ENCODE data around the gene SDHAF3. TPM values are rescaled to one million over a fixed set of nuclear protein-coding genes. Genes with fewer than 3 reads are reported as not detected.
"Not testable (repeated sequence)": the region's sequence is repeated elsewhere in the genome, so short reads cannot be mapped to it uniquely, and the experiment has no call there.

SDHAF3 gene
- total RNA-seq, 2 donors from 2014 or later = 4.4 to 15.8 TPM

- no peak for DNase-seq (ENCODE audit: low spot score)
- no peak for TF ChIP-seq CTCF (IDR thresholded peaks at IDR 0.05)
- Histone ChIP-seq H3K36me3 (no peaks in the 10 kb centered on the region), H3K27me3 (no peaks in the 10 kb centered on the region), H3K27ac (peak overlapping the region in 1 of 2 donors; percentile 77), H3K4me3 (peak overlapping the region; percentile 64 to 66), H3K9me3 (no peaks in the 10 kb centered on the region), H3K4me1 (peaks cover 0 to 15% of the 10 kb centered on the region in 2 donors)
These were observed 914 bp downstream of the SDHAF3 start for GRCh38 chr7:97118306-97118917.

- Histone ChIP-seq H3K36me3 (no peaks in the 10 kb centered on the region), H3K9me3 (no peaks in the 10 kb centered on the region), H3K27me3 (no peaks in the 10 kb centered on the region), H3K4me1 (peaks cover 0 to 15% of the 10 kb centered on the region in 2 donors), H3K27ac (no peak overlapping the region), H3K4me3 (no peak overlapping the region)
- no peak for DNase-seq (ENCODE audit: low spot score)
- no peak for TF ChIP-seq CTCF (IDR thresholded peaks at IDR 0.05)
These were observed 2.2 kb downstream of the SDHAF3 start for GRCh38 chr7:97119747-97120146.

- H3K27ac ChIP-seq = no peak overlapping the region
- H3K9me3 ChIP-seq = no peaks in the 10 kb centered on the region
- no peaks in the 10 kb centered on the region for H3K36me3 ChIP-seq
- no peak for DNase-seq (ENCODE audit: low spot score)
- no peak overlapping the region for H3K4me3 ChIP-seq
- H3K27me3 ChIP-seq = no peaks in the 10 kb centered on the region
- TF ChIP-seq CTCF (IDR thresholded peaks at IDR 0.05) = no peak
- peaks cover 0 to 15% of the 10 kb centered on the region in 2 donors for H3K4me1 ChIP-seq
These were observed 3.4 kb downstream of the SDHAF3 start for GRCh38 chr7:97120713-97121457.

GRCh38 chr7:97123115-97123514 is 5.6 kb downstream of the SDHAF3 start:
- H3K4me3 ChIP-seq; H3K9me3 ChIP-seq; H3K36me3 ChIP-seq; DNase-seq (ENCODE audit: low spot score); H3K27me3 ChIP-seq; H3K27ac ChIP-seq: not testable (repeated sequence)
- H3K4me1 ChIP-seq = peaks cover 0 to 15% of the 10 kb centered on the region in 2 donors

GRCh38 chr7:97126483-97127171 is 9.1 kb downstream of the SDHAF3 start:
- H3K4me3 ChIP-seq = no peak overlapping the region
- no peak overlapping the region for H3K27ac ChIP-seq
- H3K27me3 ChIP-seq = no peaks in the 10 kb centered on the region
- no peaks in the 10 kb centered on the region for H3K4me1 ChIP-seq
- H3K36me3 ChIP-seq = no peaks in the 10 kb centered on the region
- no peak for DNase-seq (ENCODE audit: low spot score)
- TF ChIP-seq CTCF (IDR thresholded peaks at IDR 0.05) = no peak
- H3K9me3 ChIP-seq = no peaks in the 10 kb centered on the region

GRCh38 chr7:97128736-97129135 is 11.2 kb downstream of the SDHAF3 start:
- H3K36me3 ChIP-seq = no peaks in the 10 kb centered on the region
- H3K27ac ChIP-seq = no peak overlapping the region
- no peak for TF ChIP-seq CTCF (IDR thresholded peaks at IDR 0.05)
- no peaks in the 10 kb centered on the region for H3K9me3 ChIP-seq
- no peaks in the 10 kb centered on the region for H3K4me1 ChIP-seq
- no peaks in the 10 kb centered on the region for H3K27me3 ChIP-seq
- no peak overlapping the region for H3K4me3 ChIP-seq
- DNase-seq (ENCODE audit: low spot score) = no peak

Data from right atrium auricular region (tissue), 2 donors.